OCI-LY1 (cell line): ENCODE results near the gene PA2G4.

ENCODE experiments used
- CTCF ChIP-seq: fragments of 200-600 bp; sonication (generic), shearing (Covaris generic); IDR thresholded peaks from 2 replicates; pipeline ENCODE4 v1.5.1; 2017; ENCODE audit warnings: mild to moderate bottlenecking, antibody characterized with exemption, low read length, moderate library complexity, mixed read lengths
- EZH2 ChIP-seq: fragments of 200-600 bp; sonication (generic), shearing (Covaris generic); IDR thresholded peaks from 2 replicates; pipeline ENCODE4 v1.8.0; 2017; ENCODE audit warnings: borderline replicate concordance, mixed run types, mild to moderate bottlenecking, antibody characterized with exemption, low read length, moderate library complexity, mixed read lengths

DNA sequence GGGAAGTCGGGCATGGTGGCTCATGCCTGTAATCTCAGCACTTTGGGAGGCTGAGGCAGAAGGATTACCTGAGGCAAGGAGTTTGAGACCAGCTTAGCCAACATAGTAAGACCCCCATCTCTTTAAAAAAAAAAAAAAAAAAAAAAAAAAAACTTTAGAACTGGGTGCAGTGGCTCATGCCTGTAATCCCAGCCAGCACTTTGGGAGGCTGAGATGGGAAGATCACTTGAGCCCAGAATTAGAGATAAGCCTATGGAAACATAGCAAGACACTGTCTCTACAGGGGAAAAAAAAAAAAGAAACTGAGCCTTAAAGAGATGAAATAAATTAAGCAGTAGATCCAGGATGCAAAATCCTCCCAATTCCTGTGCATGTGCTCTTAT is 1.7 kb upstream of the PA2G4 start:
- TF ChIP-seq CTCF (no peak), EZH2 (no peak)
